ENCODE data around the gene TRIO. TPM values are rescaled to one million over a fixed set of nuclear protein-coding genes. Genes with fewer than 3 reads are reported as not detected.
"Not testable (repeated sequence)": the region's sequence is repeated elsewhere in the genome, so short reads cannot be mapped to it uniquely, and the experiment has no call there.

Gene TRIO
- 10 to 100 TPM; 10.3 to 63.1 (median 34.5) TPM for polyA plus RNA-seq

DNA sequence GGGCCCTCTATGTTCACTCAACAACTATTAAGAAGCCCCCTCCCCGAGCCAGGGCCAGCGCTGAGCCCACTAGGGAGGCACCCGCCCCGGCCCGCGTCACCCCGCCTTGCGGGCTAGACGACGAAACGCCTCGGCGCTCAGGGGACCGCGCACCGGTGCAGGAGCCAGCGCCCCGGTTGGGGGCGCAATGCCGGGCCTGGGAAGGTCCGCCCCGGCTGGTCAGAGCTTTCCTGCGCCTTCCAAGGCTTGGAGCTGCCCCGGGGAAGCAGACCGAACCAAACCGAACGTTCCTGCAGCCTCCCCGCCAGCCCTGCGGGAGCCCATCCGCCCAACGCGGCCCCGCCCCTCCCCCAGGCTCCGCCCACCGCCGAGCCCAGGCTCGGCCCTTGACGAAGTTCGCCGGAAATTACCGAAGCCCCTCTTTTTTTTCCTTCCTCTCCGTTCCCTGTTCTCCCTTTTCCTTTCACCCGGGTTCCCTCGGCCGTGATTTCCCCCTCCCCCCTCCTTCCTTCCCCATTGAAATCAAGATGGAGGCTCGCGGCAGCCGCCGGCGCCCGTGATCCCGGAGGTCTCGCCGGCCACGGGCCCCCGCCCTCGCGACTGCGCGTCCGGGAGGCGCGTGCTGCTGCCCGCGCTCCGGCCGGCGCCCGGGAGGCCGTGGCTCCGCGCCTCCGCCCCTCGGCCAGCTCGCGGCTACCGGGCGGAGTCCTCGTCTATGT lies at the start of gene TRIO:
Gene TRIO, plus strand, starts transcription at position 516 of the 719 bp plus-strand sequence. CDS start 384 bp downstream, outside the sequence.
- WGBS, 3 donors, result 1% methylated on average over 78 to 79 of the region's 79 CpGs
- peak within 1 kb of the TSS; percentile 98 for H3K27ac ChIP-seq (ENCODE audit: low read depth, low read length)

GRCh38 chr5:14097380-14097779 lies 45.8 kb upstream of the TRIO start:
- not testable (repeated sequence) for H3K27ac ChIP-seq (ENCODE audit: low read depth, low read length)
- WGBS, 3 donors, result 76 to 85% (median 85%) methylated on average over 2 of the region's 2 CpGs

GRCh38 chr5:14097998-14098471 lies 45.1 kb upstream of the TRIO start:
- 50 to 69% (median 64%) methylated on average over 1 of the region's 1 CpG for WGBS, 3 donors

GRCh38 chr5:14100281-14100680 lies 42.9 kb upstream of the TRIO start:
- no peak overlapping the region for H3K27ac ChIP-seq (ENCODE audit: low read depth, low read length)
- whole genome bisulfite sequencing, 3 donors, result 90 to 95% (median 95%) methylated on average over 10 of the region's 10 CpGs

More at GRCh38 chr5:14097998-14098471, 45.1 kb upstream of the TRIO start:
- H3K27ac ChIP-seq (ENCODE audit: low read depth, low read length), result no peak overlapping the region

GRCh38 chr5:14101922-14102321 lies 41.2 kb upstream of the TRIO start:
- WGBS, 3 donors, result 70 to 76% (median 74%) methylated on average over 2 of the region's 2 CpGs
- no peak overlapping the region for H3K27ac ChIP-seq (ENCODE audit: low read depth, low read length)

DNA sequence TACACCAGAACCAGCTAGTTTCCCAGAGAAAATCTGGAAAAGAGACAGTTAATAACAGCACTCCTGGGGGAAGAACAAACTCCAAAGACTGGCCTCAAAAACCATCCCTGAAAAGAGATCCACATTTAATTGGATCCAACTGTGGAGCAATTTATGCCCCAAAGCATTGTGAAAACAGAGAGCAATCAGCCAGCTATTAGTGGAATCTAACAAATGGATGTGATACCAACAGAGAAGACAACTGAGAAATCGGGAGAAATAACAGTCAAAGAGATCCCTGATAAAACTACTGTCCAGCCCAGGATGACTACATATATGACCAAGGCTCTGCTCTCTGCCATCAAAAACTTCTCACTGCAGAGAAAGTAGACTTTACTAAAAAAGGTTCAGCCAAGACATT lies 40.5 kb upstream of the TRIO start:
- WGBS, 3 donors, result 59 to 89% (median 88%) methylated on average over 1 of the region's 1 CpG
- no peak overlapping the region for H3K27ac ChIP-seq (ENCODE audit: low read depth, low read length)

GRCh38 chr5:14105718-14106410 lies 37.3 kb upstream of the TRIO start:
- 46 to 63% (median 51%) methylated on average over 2 of the region's 2 CpGs for WGBS, 3 donors
- H3K27ac ChIP-seq (ENCODE audit: low read depth, low read length), result no peak overlapping the region

GRCh38 chr5:14107536-14107935 lies 35.6 kb upstream of the TRIO start:
- H3K27ac ChIP-seq (ENCODE audit: low read depth, low read length), result no peak overlapping the region
- WGBS, 3 donors, result 66 to 71% (median 69%) methylated on average over 8 of the region's 8 CpGs

GRCh38 chr5:14108170-14108996 lies 34.8 kb upstream of the TRIO start:
- H3K27ac ChIP-seq (ENCODE audit: low read depth, low read length), result no peak overlapping the region
- WGBS, 3 donors, result 14 to 20% (median 17%) methylated on average over 21 of the region's 21 CpGs

GRCh38 chr5:14109041-14109747 lies 33.9 kb upstream of the TRIO start:
- H3K27ac ChIP-seq (ENCODE audit: low read depth, low read length), result no peak overlapping the region
- 72 to 81% (median 75%) methylated on average over 8 of the region's 8 CpGs for WGBS, 3 donors

DNA sequence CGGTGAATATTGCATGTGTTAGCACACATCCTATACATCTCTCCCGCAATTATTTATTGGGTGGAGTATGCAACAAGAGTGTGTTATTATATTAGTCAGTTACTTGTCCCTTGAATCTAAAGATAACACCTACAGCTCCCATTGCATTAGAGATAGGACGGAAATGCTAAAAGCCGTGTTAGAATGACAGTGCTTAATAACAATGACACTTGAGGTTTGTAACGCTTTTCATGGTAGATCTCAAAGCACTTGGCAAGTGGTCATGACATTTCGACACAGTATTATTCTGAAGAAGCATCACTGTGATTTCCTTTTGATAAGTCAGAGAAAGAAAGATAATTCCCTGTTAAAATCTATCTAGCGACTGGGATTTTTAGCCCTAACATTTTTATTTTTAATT lies 33.4 kb upstream of the TRIO start:
- 78 to 82% (median 79%) methylated on average over 7 of the region's 7 CpGs for WGBS, 3 donors
- H3K27ac ChIP-seq (ENCODE audit: low read depth, low read length), result no peak overlapping the region

GRCh38 chr5:14110196-14110595 lies 32.9 kb upstream of the TRIO start:
- WGBS, 3 donors, result 71 to 80% (median 72%) methylated on average over 4 of the region's 4 CpGs
- no peak overlapping the region for H3K27ac ChIP-seq (ENCODE audit: low read depth, low read length)

GRCh38 chr5:14110680-14111079 lies 32.5 kb upstream of the TRIO start:
- H3K27ac ChIP-seq (ENCODE audit: low read depth, low read length), result no peak overlapping the region
- 79 to 88% (median 80%) methylated on average over 4 of the region's 4 CpGs for WGBS, 3 donors

GRCh38 chr5:14112998-14113652 lies 30.0 kb upstream of the TRIO start:
- 72 to 77% (median 74%) methylated on average over 5 of the region's 5 CpGs for WGBS, 3 donors
- H3K27ac ChIP-seq (ENCODE audit: low read depth, low read length), result no peak overlapping the region

- WGBS, 3 donors, result 81 to 86% (median 84%) methylated on average over 4 of the region's 4 CpGs
- H3K27ac ChIP-seq (ENCODE audit: low read depth, low read length), result no peak overlapping the region
Observed at GRCh38 chr5:14114615-14115251, 28.4 kb upstream of the TRIO start.

GRCh38 chr5:14115323-14115895 lies 27.7 kb upstream of the TRIO start:
- H3K27ac ChIP-seq (ENCODE audit: low read depth, low read length), result no peak overlapping the region
- WGBS, 3 donors, result 92 to 96% (median 92%) methylated on average over 7 of the region's 7 CpGs
